GM19468 (cell line): ENCODE results near the gene KRTAP4-12.
"Not testable (repeated sequence)": the region's sequence is repeated elsewhere in the genome, so short reads cannot be mapped to it uniquely, and the experiment has no call there.

Experiments
- ATAC-seq: cut with Tn5 transposase; IDR thresholded peaks from one replicate; pipeline ENCODE4 v1.9.1; 2021; ENCODE audit warnings: mild to moderate bottlenecking, moderate library complexity, moderate number of reproducible peaks; ENCODE audit not compliant: unreplicated experiment; ENCODE audit errors: extremely low read depth

Gene KRTAP4-12

GRCh38 chr17:41123991-41124371 is at the start of gene KRTAP4-12:
KRTAP4-12 (minus strand) TSS chr17:41124182; CDS start chr17:41124122, 60 bp downstream.
- not testable (repeated sequence) for ATAC-seq

- ATAC-seq = no peak
Observed at GRCh38 chr17:41171886-41172285, 47.9 kb upstream of the KRTAP4-12 start.

- ATAC-seq = no peak
Observed at GRCh38 chr17:41168121-41168520, 44.1 kb upstream of the KRTAP4-12 start, which contains the start of gene KRTAP4-3. KRTAP4-3 (minus strand) TSS chr17:41168221; CDS start chr17:41168172, 49 bp downstream.

- no peak for ATAC-seq
Observed at GRCh38 chr17:41167561-41167960, 43.6 kb upstream of the KRTAP4-12 start.

- no peak for ATAC-seq
Observed at GRCh38 chr17:41163828-41164227, 39.8 kb upstream of the KRTAP4-12 start.

- no peak for ATAC-seq
Observed at GRCh38 chr17:41160648-41161047, 36.7 kb upstream of the KRTAP4-12 start, which contains the start of gene KRTAP4-4. KRTAP4-4 (minus strand) TSS chr17:41160748; CDS start chr17:41160691, 57 bp downstream.

- not testable (repeated sequence) for ATAC-seq
Observed at GRCh38 chr17:41160190-41160589, 36.2 kb upstream of the KRTAP4-12 start.

GRCh38 chr17:41153856-41154255 is 29.9 kb upstream of the KRTAP4-12 start:
- ATAC-seq = no peak

GRCh38 chr17:41151525-41151924 is 27.5 kb upstream of the KRTAP4-12 start:
- ATAC-seq = no peak

GRCh38 chr17:41150026-41150425 is 26.0 kb upstream of the KRTAP4-12 start:
- ATAC-seq = no peak

- no peak for ATAC-seq
Observed at GRCh38 chr17:41149652-41149985, 25.6 kb upstream of the KRTAP4-12 start, which contains the start of gene KRTAP4-5. KRTAP4-5 (minus strand) TSS chr17:41149825; CDS start chr17:41149767, 58 bp downstream.

GRCh38 chr17:41148971-41149651 is 25.1 kb upstream of the KRTAP4-12 start:
- not testable (repeated sequence) for ATAC-seq

- ATAC-seq = no peak
Observed at GRCh38 chr17:41147531-41148204, 23.7 kb upstream of the KRTAP4-12 start.

GRCh38 chr17:41145261-41145660 is 21.3 kb upstream of the KRTAP4-12 start:
- ATAC-seq = no peak

- ATAC-seq = no peak
Observed at GRCh38 chr17:41144846-41145245, 20.9 kb upstream of the KRTAP4-12 start.

- no peak for ATAC-seq
Observed at GRCh38 chr17:41141361-41141760, 17.4 kb upstream of the KRTAP4-12 start.

- ATAC-seq = no peak
Observed at GRCh38 chr17:41140360-41141131, 16.6 kb upstream of the KRTAP4-12 start, which contains the start of gene KRTAP4-6. KRTAP4-6 (minus strand) TSS chr17:41140544; CDS start chr17:41140487, 57 bp downstream.

GRCh38 chr17:41139865-41140264 is 15.9 kb upstream of the KRTAP4-12 start:
- not testable (repeated sequence) for ATAC-seq

- ATAC-seq = no peak
Observed at GRCh38 chr17:41133880-41134735, 10.1 kb upstream of the KRTAP4-12 start.

GRCh38 chr17:41131979-41132378 is 8.0 kb upstream of the KRTAP4-12 start:
- no peak for ATAC-seq
